ENCODE data around the gene MEF2A. TPM values are rescaled to one million over a fixed set of nuclear protein-coding genes. Genes with fewer than 3 reads are reported as not detected.

Gene MEF2A
- total RNA-seq, 1 experiment from 2014 or later: 30.7 TPM

DNA sequence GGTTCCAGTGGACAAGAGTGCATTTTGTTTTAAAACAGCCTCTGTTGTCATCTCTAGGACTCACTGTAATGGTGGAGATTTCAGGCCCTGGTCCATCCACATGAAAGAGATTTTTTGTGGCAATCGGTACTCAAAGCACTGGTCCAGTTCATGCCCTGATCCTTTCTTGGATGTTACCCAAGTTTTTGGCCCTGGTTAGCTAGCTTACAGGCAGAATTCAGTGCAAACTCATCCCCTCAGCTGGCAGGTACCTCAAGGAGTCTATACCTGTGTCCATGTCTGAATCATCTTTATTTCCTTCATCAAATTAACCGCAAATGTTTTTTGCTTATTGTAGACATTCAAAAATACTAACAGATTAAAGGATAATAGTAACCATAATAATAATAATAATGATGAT is 13.7 kb upstream of the MEF2A start:
- H3K4me3 Mint-ChIP-seq: no peak overlapping the region
- H3K27me3 Mint-ChIP-seq (ENCODE audit: low read depth): no peaks in the 10 kb centered on the region
- CTCF ChIA-PET: interaction anchor here (1.4 kb wide), 1 partner anchor 152 kb away, joined by 3 read pairs; no protein-coding TSS in a partner anchor
- no peak overlapping the region for H3K27ac Mint-ChIP-seq
- POLR2A ChIA-PET: no interaction called here
- peaks cover 3% of the 10 kb centered on the region; the same call in 1 of the 2 replicates for H3K9me3 Mint-ChIP-seq
- TF ChIP-seq ZNF232 (CRISPR knock-in tag; IDR thresholded peaks at IDR 0.05): no peak
- TF ChIP-seq, protein P1, sequence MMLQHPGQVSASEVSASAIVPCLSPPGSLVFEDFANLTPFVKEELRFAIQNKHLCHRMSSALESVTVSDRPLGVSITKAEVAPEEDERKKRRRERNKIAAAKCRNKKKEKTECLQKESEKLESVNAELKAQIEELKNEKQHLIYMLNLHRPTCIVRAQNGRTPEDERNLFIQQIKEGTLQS (CRISPR knock-in tag; conservative IDR thresholded peaks at IDR 0.05): no peak
- TF ChIP-seq RELA (CRISPR knock-in tag; IDR thresholded peaks at IDR 0.05; ENCODE audit: borderline replicate concordance): no peak
- TF ChIP-seq, protein P2, sequence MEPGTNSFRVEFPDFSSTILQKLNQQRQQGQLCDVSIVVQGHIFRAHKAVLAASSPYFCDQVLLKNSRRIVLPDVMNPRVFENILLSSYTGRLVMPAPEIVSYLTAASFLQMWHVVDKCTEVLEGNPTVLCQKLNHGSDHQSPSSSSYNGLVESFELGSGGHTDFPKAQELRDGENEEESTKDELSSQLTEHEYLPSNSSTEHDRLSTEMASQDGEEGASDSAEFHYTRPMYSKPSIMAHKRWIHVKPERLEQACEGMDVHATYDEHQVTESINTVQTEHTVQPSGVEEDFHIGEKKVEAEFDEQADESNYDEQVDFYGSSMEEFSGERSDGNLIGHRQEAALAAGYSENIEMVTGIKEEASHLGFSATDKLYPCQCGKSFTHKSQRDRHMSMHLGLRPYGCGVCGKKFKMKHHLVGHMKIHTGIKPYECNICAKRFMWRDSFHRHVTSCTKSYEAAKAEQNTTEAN (CRISPR knock-in tag; IDR thresholded peaks at IDR 0.05): no peak
- TF ChIP-seq ZNF423 (CRISPR knock-in tag; IDR thresholded peaks at IDR 0.05): no peak
- H3K36me3 Mint-ChIP-seq: no peaks in the 10 kb centered on the region
- no peaks in the 10 kb centered on the region for H3K4me1 Mint-ChIP-seq
- ATAC-seq (no peak), DNase-seq (ENCODE audit: low spot score) (no peak)

DNA sequence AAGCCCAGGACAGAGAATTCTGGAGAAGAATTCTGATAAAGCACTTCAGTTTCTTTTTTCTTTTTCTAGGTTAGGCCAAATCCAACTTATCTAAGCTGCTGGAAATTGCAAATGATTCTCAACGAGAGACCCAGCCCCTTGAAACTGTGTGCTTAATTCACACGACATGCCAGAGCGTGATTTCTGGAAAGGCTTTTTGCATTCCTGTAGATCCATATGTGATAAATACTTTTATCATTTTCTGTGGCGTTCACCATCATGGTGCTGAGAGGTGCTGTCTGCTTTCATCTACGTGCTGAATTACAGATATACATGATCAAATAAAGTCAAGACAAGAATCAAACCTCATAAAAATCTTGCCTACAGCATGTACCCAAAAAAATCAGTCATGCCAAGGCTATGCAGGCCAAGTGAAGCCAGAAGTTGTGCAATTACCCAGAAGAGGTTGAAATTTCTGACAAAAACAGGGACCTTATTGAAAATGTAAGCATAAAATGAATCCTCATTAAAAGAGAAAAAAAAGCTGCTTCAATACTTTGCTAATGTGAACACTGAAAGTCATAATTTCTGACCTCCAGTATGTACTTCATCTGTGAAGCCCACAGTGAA is 10.8 kb upstream of the MEF2A start:
- ATAC-seq (no peak), DNase-seq (ENCODE audit: low spot score) (no peak)
- Mint-ChIP-seq H3K4me3 (no peak overlapping the region), H3K9me3 (peaks cover 3% of the 10 kb centered on the region; the same call in 1 of the 2 replicates), H3K4me1 (no peaks in the 10 kb centered on the region), H3K27me3 (ENCODE audit: low read depth) (no peaks in the 10 kb centered on the region), H3K36me3 (no peaks in the 10 kb centered on the region), H3K27ac (no peak overlapping the region)
- ChIA-PET POLR2A (no interaction called here), CTCF (interaction anchor here (0.6 kb wide), 1 partner anchor 1032 kb away, joined by 3 read pairs; no protein-coding TSS in a partner anchor)
- TF ChIP-seq, protein P3, sequence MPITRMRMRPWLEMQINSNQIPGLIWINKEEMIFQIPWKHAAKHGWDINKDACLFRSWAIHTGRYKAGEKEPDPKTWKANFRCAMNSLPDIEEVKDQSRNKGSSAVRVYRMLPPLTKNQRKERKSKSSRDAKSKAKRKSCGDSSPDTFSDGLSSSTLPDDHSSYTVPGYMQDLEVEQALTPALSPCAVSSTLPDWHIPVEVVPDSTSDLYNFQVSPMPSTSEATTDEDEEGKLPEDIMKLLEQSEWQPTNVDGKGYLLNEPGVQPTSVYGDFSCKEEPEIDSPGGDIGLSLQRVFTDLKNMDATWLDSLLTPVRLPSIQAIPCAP (CRISPR knock-in tag; IDR thresholded peaks at IDR 0.05): no peak
- TF ChIP-seq ZNF232 (CRISPR knock-in tag; IDR thresholded peaks at IDR 0.05): no peak
- TF ChIP-seq, protein P4, sequence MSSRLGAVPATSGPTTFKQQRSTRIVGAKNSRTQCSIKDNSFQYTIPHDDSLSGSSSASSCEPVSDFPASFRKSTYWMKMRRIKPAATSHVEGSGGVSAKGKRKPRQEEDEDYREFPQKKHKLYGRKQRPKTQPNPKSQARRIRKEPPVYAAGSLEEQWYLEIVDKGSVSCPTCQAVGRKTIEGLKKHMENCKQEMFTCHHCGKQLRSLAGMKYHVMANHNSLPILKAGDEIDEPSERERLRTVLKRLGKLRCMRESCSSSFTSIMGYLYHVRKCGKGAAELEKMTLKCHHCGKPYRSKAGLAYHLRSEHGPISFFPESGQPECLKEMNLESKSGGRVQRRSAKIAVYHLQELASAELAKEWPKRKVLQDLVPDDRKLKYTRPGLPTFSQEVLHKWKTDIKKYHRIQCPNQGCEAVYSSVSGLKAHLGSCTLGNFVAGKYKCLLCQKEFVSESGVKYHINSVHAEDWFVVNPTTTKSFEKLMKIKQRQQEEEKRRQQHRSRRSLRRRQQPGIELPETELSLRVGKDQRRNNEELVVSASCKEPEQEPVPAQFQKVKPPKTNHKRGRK (CRISPR knock-in tag; IDR thresholded peaks at IDR 0.05; ENCODE audit: borderline replicate concordance): no peak
- TF ChIP-seq RORB (CRISPR knock-in tag; IDR thresholded peaks at IDR 0.05): no peak
- TF ChIP-seq, protein P5, sequence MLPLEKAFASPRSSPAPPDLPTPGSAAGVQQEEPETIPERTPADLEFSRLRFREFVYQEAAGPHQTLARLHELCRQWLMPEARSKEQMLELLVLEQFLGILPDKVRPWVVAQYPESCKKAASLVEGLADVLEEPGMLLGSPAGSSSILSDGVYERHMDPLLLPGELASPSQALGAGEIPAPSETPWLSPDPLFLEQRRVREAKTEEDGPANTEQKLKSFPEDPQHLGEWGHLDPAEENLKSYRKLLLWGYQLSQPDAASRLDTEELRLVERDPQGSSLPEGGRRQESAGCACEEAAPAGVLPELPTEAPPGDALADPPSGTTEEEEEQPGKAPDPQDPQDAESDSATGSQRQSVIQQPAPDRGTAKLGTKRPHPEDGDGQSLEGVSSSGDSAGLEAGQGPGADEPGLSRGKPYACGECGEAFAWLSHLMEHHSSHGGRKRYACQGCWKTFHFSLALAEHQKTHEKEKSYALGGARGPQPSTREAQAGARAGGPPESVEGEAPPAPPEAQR (CRISPR knock-in tag; IDR thresholded peaks at IDR 0.05): no peak
- no peak for TF ChIP-seq ATF1 (CRISPR knock-in tag; IDR thresholded peaks at IDR 0.05)
- no peak for TF ChIP-seq ESRRA (CRISPR knock-in tag; IDR thresholded peaks at IDR 0.05; ENCODE audit: borderline replicate concordance)
- TF ChIP-seq NR3C1 (CRISPR knock-in tag; conservative IDR thresholded peaks at IDR 0.05; ENCODE audit: low read depth): no peak
- TF ChIP-seq ZNF671 (CRISPR knock-in tag; IDR thresholded peaks at IDR 0.05): no peak
- TF ChIP-seq NFE2L1 (CRISPR knock-in tag; IDR thresholded peaks at IDR 0.05): no peak
- no peak for TF ChIP-seq RELA (CRISPR knock-in tag; IDR thresholded peaks at IDR 0.05; ENCODE audit: borderline replicate concordance)
- TF ChIP-seq, protein P6, sequence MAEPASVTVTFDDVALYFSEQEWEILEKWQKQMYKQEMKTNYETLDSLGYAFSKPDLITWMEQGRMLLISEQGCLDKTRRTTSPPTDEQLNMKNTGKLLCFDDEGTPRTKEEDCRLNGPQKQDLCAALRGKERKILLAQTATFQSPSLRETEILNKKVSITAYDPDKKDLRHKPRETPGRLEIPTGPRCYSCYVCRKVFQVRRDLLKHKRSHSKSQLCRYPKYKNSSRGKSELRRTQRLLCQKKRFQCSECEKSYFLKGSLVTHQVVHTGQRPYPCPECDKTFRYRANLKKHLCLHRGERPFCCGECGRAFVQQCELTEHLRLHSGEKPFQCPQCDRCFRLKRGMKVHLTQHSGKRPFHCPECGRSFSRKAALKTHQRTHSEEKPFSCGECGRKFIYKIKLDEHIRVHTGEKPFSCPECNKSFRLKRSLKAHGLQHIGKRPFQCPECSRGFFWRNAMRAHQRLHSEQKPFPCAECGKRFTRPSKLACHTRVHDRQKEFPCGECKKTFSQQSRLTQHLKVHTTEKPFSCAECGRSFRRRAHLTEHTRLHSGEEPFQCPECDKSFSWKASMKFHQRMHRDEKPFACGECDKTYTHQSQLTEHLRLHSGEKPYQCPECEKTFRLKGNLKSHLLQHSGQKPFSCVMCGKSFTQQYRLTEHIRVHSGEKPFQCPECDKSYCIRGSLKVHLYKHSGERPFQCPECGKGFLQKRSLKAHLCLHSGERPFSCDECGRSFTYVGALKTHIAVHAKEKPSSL (CRISPR knock-in tag; conservative IDR thresholded peaks at IDR 0.05): no peak
- TF ChIP-seq, protein P7, sequence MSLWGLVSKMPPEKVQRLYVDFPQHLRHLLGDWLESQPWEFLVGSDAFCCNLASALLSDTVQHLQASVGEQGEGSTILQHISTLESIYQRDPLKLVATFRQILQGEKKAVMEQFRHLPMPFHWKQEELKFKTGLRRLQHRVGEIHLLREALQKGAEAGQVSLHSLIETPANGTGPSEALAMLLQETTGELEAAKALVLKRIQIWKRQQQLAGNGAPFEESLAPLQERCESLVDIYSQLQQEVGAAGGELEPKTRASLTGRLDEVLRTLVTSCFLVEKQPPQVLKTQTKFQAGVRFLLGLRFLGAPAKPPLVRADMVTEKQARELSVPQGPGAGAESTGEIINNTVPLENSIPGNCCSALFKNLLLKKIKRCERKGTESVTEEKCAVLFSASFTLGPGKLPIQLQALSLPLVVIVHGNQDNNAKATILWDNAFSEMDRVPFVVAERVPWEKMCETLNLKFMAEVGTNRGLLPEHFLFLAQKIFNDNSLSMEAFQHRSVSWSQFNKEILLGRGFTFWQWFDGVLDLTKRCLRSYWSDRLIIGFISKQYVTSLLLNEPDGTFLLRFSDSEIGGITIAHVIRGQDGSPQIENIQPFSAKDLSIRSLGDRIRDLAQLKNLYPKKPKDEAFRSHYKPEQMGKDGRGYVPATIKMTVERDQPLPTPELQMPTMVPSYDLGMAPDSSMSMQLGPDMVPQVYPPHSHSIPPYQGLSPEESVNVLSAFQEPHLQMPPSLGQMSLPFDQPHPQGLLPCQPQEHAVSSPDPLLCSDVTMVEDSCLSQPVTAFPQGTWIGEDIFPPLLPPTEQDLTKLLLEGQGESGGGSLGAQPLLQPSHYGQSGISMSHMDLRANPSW (CRISPR knock-in tag; conservative IDR thresholded peaks at IDR 0.05; ENCODE audit: low read depth): no peak
- TF ChIP-seq, protein P8, sequence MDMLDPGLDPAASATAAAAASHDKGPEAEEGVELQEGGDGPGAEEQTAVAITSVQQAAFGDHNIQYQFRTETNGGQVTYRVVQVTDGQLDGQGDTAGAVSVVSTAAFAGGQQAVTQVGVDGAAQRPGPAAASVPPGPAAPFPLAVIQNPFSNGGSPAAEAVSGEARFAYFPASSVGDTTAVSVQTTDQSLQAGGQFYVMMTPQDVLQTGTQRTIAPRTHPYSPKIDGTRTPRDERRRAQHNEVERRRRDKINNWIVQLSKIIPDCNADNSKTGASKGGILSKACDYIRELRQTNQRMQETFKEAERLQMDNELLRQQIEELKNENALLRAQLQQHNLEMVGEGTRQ (CRISPR knock-in tag; IDR thresholded peaks at IDR 0.05): no peak
- no peak for TF ChIP-seq TEAD1 (CRISPR knock-in tag; IDR thresholded peaks at IDR 0.05)
- TF ChIP-seq ZBTB21 (CRISPR knock-in tag; IDR thresholded peaks at IDR 0.05; ENCODE audit: borderline replicate concordance): no peak
